Mesendoderm (in vitro differentiated cells): ENCODE measurements around the gene OBI1.

Source experiments
- DNase-seq: peaks from one replicate; pipeline ENCODE4 v3.0.0; 2013
- H2AK5ac ChIP-seq: 2 replicates; pipeline ENCODE4 v1.6.1; 2013; ENCODE audit warnings: low read length, inconsistent platforms
- H2BK120ac ChIP-seq: 2 replicates; pipeline ENCODE4 v1.6.1; 2013; ENCODE audit warnings: low read depth, mild to moderate bottlenecking, low read length, moderate library complexity, mixed read lengths
- H2BK15ac ChIP-seq: replicated peaks from 2 replicates; pipeline ENCODE4 v1.6.1; 2013; ENCODE audit warnings: low read depth, mild to moderate bottlenecking, moderate library complexity
- H2BK5ac ChIP-seq: 2 replicates; pipeline ENCODE4 v1.6.1; 2013; ENCODE audit warnings: low read length, inconsistent platforms
- H3K18ac ChIP-seq: 2 replicates; pipeline ENCODE4 v1.6.1; 2013; ENCODE audit warnings: mild to moderate bottlenecking, low read length, mixed read lengths
- H3K23ac ChIP-seq: one replicate; pipeline ENCODE4 v1.6.1; 2013; ENCODE audit warnings: low read length
- H3K27ac ChIP-seq: 2 replicates; pipeline ENCODE4 v1.5.1; 2013; ENCODE audit warnings: low read depth, mild to moderate bottlenecking, inconsistent platforms, low read length, moderate library complexity
- H3K27me3 ChIP-seq: 2 replicates; pipeline ENCODE4 v1.6.1; 2013; ENCODE audit warnings: low read length, control low read depth, mild to moderate bottlenecking, inconsistent platforms; ENCODE audit not compliant: insufficient read depth, poor library complexity
- H3K36me3 ChIP-seq: 2 replicates; pipeline ENCODE4 v1.6.1; 2013; ENCODE audit warnings: low read length, inconsistent platforms; ENCODE audit not compliant: control insufficient read depth, insufficient read depth
- H3K4ac ChIP-seq: one replicate; pipeline ENCODE4 v1.6.1; 2013; ENCODE audit warnings: low read depth, mild to moderate bottlenecking, low read length, moderate library complexity
- H3K4me1 ChIP-seq: 2 replicates; pipeline ENCODE4 v1.6.1; 2013; ENCODE audit warnings: low read depth, low read length, inconsistent platforms; ENCODE audit not compliant: control insufficient read depth
- H3K4me2 ChIP-seq: 2 replicates; pipeline ENCODE4 v1.6.1; 2013; ENCODE audit warnings: low read length
- H3K4me3 ChIP-seq: 2 replicates; pipeline ENCODE4 v1.5.1; 2013; ENCODE audit warnings: mild to moderate bottlenecking, low read length
- H3K56ac ChIP-seq: one replicate; pipeline ENCODE4 v1.6.1; 2013; ENCODE audit warnings: low read length
- H3K79me1 ChIP-seq: 2 replicates; pipeline ENCODE4 v1.6.1; 2013; ENCODE audit warnings: low read length, inconsistent platforms
- H3K79me2 ChIP-seq: 2 replicates; pipeline ENCODE4 v1.6.1; 2013; ENCODE audit warnings: mild to moderate bottlenecking, low read length; ENCODE audit not compliant: control insufficient read depth, insufficient read depth
- H3K9ac ChIP-seq: 2 replicates; pipeline ENCODE4 v1.6.1; 2013; ENCODE audit warnings: low read length, inconsistent platforms
- H4K5ac ChIP-seq: one replicate; pipeline ENCODE4 v1.6.1; 2013; ENCODE audit warnings: low read length
- H4K8ac ChIP-seq: one replicate; pipeline ENCODE4 v1.6.1; 2013; ENCODE audit warnings: low read depth, mild to moderate bottlenecking, control low read depth, low read length, moderate library complexity
- WGBS: extraction: QIAGEN DNeasy Blood & Tissue Kit; methylation state at CpG from one replicate; pipeline ENCODE4 v1.1.7; 2013; ENCODE audit warnings: low lambda C conversion rate, missing lambda C conversion rate; ENCODE audit not compliant: insufficient coverage; ENCODE audit errors: extremely low coverage; 5-methylcytosine and 5-hydroxymethylcytosine counted together

Gene OBI1

GRCh38 chr13:78600280-78600883 is 58.6 kb downstream of the OBI1 start:
- DNase-seq: no peak
- Histone ChIP-seq H4K8ac (no peak overlapping the region), H3K27me3 (peaks cover 71% of the 10 kb centered on the region), H3K18ac (no peak overlapping the region), H3K79me2 (no peaks in the 10 kb centered on the region), H3K27ac (no peak overlapping the region), H3K23ac (no peak overlapping the region), H3K79me1 (no peaks in the 10 kb centered on the region), H4K5ac (no peak overlapping the region), H3K4me2 (no peak overlapping the region), H3K36me3 (no peaks in the 10 kb centered on the region), H3K56ac (no peak overlapping the region), H2BK5ac (no peak overlapping the region), H2BK120ac (no peak overlapping the region), H3K4ac (no peak overlapping the region), H2BK15ac (no peak overlapping the region), H3K9ac (no peak overlapping the region), H3K4me3 (no peak overlapping the region), H3K4me1 (no peaks in the 10 kb centered on the region), H2AK5ac (no peak overlapping the region)
- WGBS: no CpG with 5 or more reads among the region's 13 CpGs

GRCh38 chr13:78599645-78600279 is 59.2 kb downstream of the OBI1 start:
- Histone ChIP-seq H3K4ac (no peak overlapping the region), H3K79me1 (no peaks in the 10 kb centered on the region), H4K5ac (no peak overlapping the region), H3K4me1 (no peaks in the 10 kb centered on the region), H3K27me3 (peaks cover 72% of the 10 kb centered on the region), H2AK5ac (no peak overlapping the region), H2BK5ac (no peak overlapping the region), H3K4me2 (no peak overlapping the region), H2BK15ac (no peak overlapping the region), H3K9ac (no peak overlapping the region), H3K23ac (no peak overlapping the region), H2BK120ac (no peak overlapping the region), H3K18ac (no peak overlapping the region), H3K36me3 (no peaks in the 10 kb centered on the region), H3K79me2 (no peaks in the 10 kb centered on the region), H3K27ac (no peak overlapping the region), H4K8ac (no peak overlapping the region), H3K4me3 (no peak overlapping the region), H3K56ac (no peak overlapping the region)
- no peak for DNase-seq
- WGBS: no CpG with 5 or more reads among the region's 6 CpGs

GRCh38 chr13:78598966-78599644 is 59.9 kb downstream of the OBI1 start:
- no peak overlapping the region for H2BK15ac ChIP-seq
- no CpG with 5 or more reads among the region's 5 CpGs for WGBS
- no peak overlapping the region for H3K56ac ChIP-seq
- H3K4me2 ChIP-seq: no peak overlapping the region
- no peak overlapping the region for H4K5ac ChIP-seq
- H3K4me1 ChIP-seq: peaks cover 2% of the 10 kb centered on the region
- H2BK5ac ChIP-seq: no peak overlapping the region
- no peak overlapping the region for H4K8ac ChIP-seq
- no peak overlapping the region for H3K18ac ChIP-seq
- no peaks in the 10 kb centered on the region for H3K79me2 ChIP-seq
- no peak overlapping the region for H3K4me3 ChIP-seq
- H2AK5ac ChIP-seq: no peak overlapping the region
- no peak overlapping the region for H3K4ac ChIP-seq
- no peak overlapping the region for H3K23ac ChIP-seq
- H3K27ac ChIP-seq: no peak overlapping the region
- DNase-seq: no peak
- no peak overlapping the region for H3K9ac ChIP-seq
- H3K36me3 ChIP-seq: no peaks in the 10 kb centered on the region
- H3K27me3 ChIP-seq: peaks cover 74% of the 10 kb centered on the region
- no peak overlapping the region for H2BK120ac ChIP-seq
- H3K79me1 ChIP-seq: no peaks in the 10 kb centered on the region

- Histone ChIP-seq H3K4me1 (peaks cover 3% of the 10 kb centered on the region), H4K8ac (no peak overlapping the region), H3K9ac (no peak overlapping the region), H3K36me3 (no peaks in the 10 kb centered on the region), H2AK5ac (no peak overlapping the region), H3K4me3 (no peak overlapping the region), H3K4ac (no peak overlapping the region), H3K23ac (no peak overlapping the region), H3K79me2 (no peaks in the 10 kb centered on the region), H4K5ac (no peak overlapping the region), H2BK120ac (no peak overlapping the region), H2BK5ac (no peak overlapping the region), H3K79me1 (no peaks in the 10 kb centered on the region), H2BK15ac (no peak overlapping the region), H3K27me3 (peaks cover 75% of the 10 kb centered on the region), H3K18ac (no peak overlapping the region), H3K4me2 (no peak overlapping the region), H3K56ac (no peak overlapping the region), H3K27ac (no peak overlapping the region)
- no CpG with 5 or more reads among the region's 3 CpGs for WGBS
- DNase-seq: no peak
Measured at GRCh38 chr13:78598116-78598781, 60.7 kb downstream of the OBI1 start.

- peaks cover 3% of the 10 kb centered on the region for H3K4me1 ChIP-seq
- peaks cover 75% of the 10 kb centered on the region for H3K27me3 ChIP-seq
- DNase-seq: no peak
- H4K8ac ChIP-seq: no peak overlapping the region
- no peak overlapping the region for H2BK120ac ChIP-seq
- H3K4ac ChIP-seq: no peak overlapping the region
- no peak overlapping the region for H3K4me3 ChIP-seq
- no peaks in the 10 kb centered on the region for H3K36me3 ChIP-seq
- H3K79me1 ChIP-seq: no peaks in the 10 kb centered on the region
- H3K79me2 ChIP-seq: no peaks in the 10 kb centered on the region
- H3K9ac ChIP-seq: no peak overlapping the region
- no peak overlapping the region for H3K56ac ChIP-seq
- no peak overlapping the region for H3K18ac ChIP-seq
- H3K23ac ChIP-seq: no peak overlapping the region
- no peak overlapping the region for H4K5ac ChIP-seq
- H2BK15ac ChIP-seq: no peak overlapping the region
- H3K27ac ChIP-seq: no peak overlapping the region
- H3K4me2 ChIP-seq: no peak overlapping the region
- WGBS: no CpG with 5 or more reads among the region's 7 CpGs
- H2BK5ac ChIP-seq: no peak overlapping the region
- no peak overlapping the region for H2AK5ac ChIP-seq
Measured at GRCh38 chr13:78597602-78597932, 61.4 kb downstream of the OBI1 start.
